Neural cell (in vitro differentiated cells): ENCODE results near the gene TMEM101. TPM values are rescaled to one million over a fixed set of nuclear protein-coding genes. Genes with fewer than 3 reads are reported as not detected.

Experiments used
- H2AFZ ChIP-seq: fragments of 200-600, 300-800 bp; sonication (generic), shearing (Covaris generic); 2 replicates; pipeline ENCODE4 v1.6.0; 2014; ENCODE audit warnings: low read depth, mild to moderate bottlenecking, antibody characterized with exemption, low read length, moderate library complexity
- H3F3A ChIP-seq: fragments of 200-600 bp; shearing (Covaris generic); 2 replicates; pipeline ENCODE4 v1.6.1; 2016; ENCODE audit warnings: mild to moderate bottlenecking, moderate library complexity, mixed read lengths, antibody characterized with exemption, low read length; ENCODE audit not compliant: insufficient read depth, poor library complexity, severe bottlenecking
- H3K27ac ChIP-seq: fragments of 200-600, 300-800 bp; sonication (generic), shearing (Covaris generic); 2 replicates; pipeline ENCODE4 v1.5.1; 2014; ENCODE audit warnings: mild to moderate bottlenecking, low read length, moderate library complexity
- H3K27me3 ChIP-seq: fragments of 300-800, 200-600 bp; sonication (generic), shearing (Covaris generic); 2 replicates; pipeline ENCODE4 v1.6.0; 2014; ENCODE audit warnings: mild to moderate bottlenecking, low read depth, low read length, moderate library complexity; ENCODE audit not compliant: insufficient read depth
- H3K36me3 ChIP-seq: fragments of 300-800, 200-600 bp; sonication (generic), shearing (Covaris generic); 2 replicates; pipeline ENCODE4 v1.5.1; 2014; ENCODE audit warnings: mild to moderate bottlenecking, antibody characterized with exemption, low read length, moderate library complexity; ENCODE audit not compliant: insufficient read depth
- H3K4me2 ChIP-seq: fragments of 300-800, 200-600 bp; sonication (generic), shearing (Covaris generic); 2 replicates; pipeline ENCODE4 v1.6.0; 2014; ENCODE audit warnings: mild to moderate bottlenecking, low read length
- H3K4me3 ChIP-seq: fragments of 300-800, 200-600 bp; sonication (generic), shearing (Covaris generic); 2 replicates; pipeline ENCODE4 v1.5.1; 2014; ENCODE audit warnings: mild to moderate bottlenecking, low read length, moderate library complexity
- H3K79me2 ChIP-seq: fragments of 200-600 bp; shearing (Covaris generic); replicated peaks from 2 replicates; pipeline ENCODE4 v1.6.0; 2014; ENCODE audit warnings: mild to moderate bottlenecking, low read length, moderate library complexity; ENCODE audit not compliant: insufficient read depth
- H3K9ac ChIP-seq: fragments of 300-800, 200-600 bp; sonication (generic), shearing (Covaris generic); 2 replicates; pipeline ENCODE4 v1.6.1; 2016; ENCODE audit warnings: mild to moderate bottlenecking, low read length, mixed read lengths
- H3K9me2 ChIP-seq: fragments of 200-600 bp; shearing (Covaris generic); 2 replicates; pipeline ENCODE4 v1.6.1; 2016; ENCODE audit warnings: mild to moderate bottlenecking, low read length, mixed read lengths; ENCODE audit not compliant: insufficient read depth
- H3K9me3 ChIP-seq: fragments of 200-600, 300-800 bp; sonication (generic), shearing (Covaris generic); 2 replicates; pipeline ENCODE4 v1.6.1; 2016; ENCODE audit warnings: mild to moderate bottlenecking, mixed run types, low read length, moderate library complexity, mixed read lengths
- H4K20me1 ChIP-seq: fragments of 200-600 bp; shearing (Covaris generic); 2 replicates; pipeline ENCODE4 v1.6.1; 2016; ENCODE audit warnings: mild to moderate bottlenecking, mixed run types; ENCODE audit not compliant: insufficient read depth
- EP300 ChIP-seq: fragments of 450-650 bp; conservative IDR thresholded peaks from 2 replicates; pipeline ENCODE4 v1.6.1; 2014; ENCODE audit warnings: antibody characterized with exemption, mild to moderate bottlenecking, moderate library complexity; ENCODE audit not compliant: poor library complexity, severe bottlenecking
- EZH2 ChIP-seq: fragments of 200-600, 300-800 bp; shearing (Covaris generic), sonication (generic); IDR thresholded peaks from 2 replicates; pipeline ENCODE4 v1.6.1; 2014; ENCODE audit warnings: antibody characterized with exemption, low read length, borderline replicate concordance, mild to moderate bottlenecking; ENCODE audit not compliant: insufficient read depth, poor library complexity, severe bottlenecking
- MXI1 ChIP-seq: fragments of 450-650 bp; conservative IDR thresholded peaks from 2 replicates; pipeline ENCODE4 v1.6.1; 2014; ENCODE audit warnings: antibody characterized with exemption, mild to moderate bottlenecking; ENCODE audit not compliant: poor library complexity, severe bottlenecking
- POLR2AphosphoS5 ChIP-seq: IDR thresholded peaks from 2 replicates; pipeline ENCODE4 v1.6.1; 2012
- RAD21 ChIP-seq: fragments of 450-650 bp; conservative IDR thresholded peaks from 2 replicates; pipeline ENCODE4 v1.6.1; 2014; ENCODE audit warnings: antibody characterized with exemption, mild to moderate bottlenecking, moderate library complexity
- SMC3 ChIP-seq: fragments of 450-650 bp; conservative IDR thresholded peaks from 2 replicates; pipeline ENCODE4 v1.6.1; 2014; ENCODE audit warnings: antibody characterized with exemption, mild to moderate bottlenecking, moderate library complexity; ENCODE audit not compliant: poor library complexity
- TAF1 ChIP-seq: IDR thresholded peaks from 2 replicates; pipeline ENCODE4 v1.6.1; 2012; ENCODE audit warnings: low read depth
- polyA plus RNA-seq: library from polyadenylated mRNA; depleted of rRNA; stranded (reverse); fragments of >200 nt; gene quantifications from 2 replicates; pipeline ENCODE4 v1.2.3, GENCODE V29; 2014
- TF ChIP-seq, protein P1 (sequence below): fragments of 450-650 bp; IDR thresholded peaks from 2 replicates; pipeline ENCODE4 v1.5.1; 2014; ENCODE audit warnings: antibody characterized with exemption, mild to moderate bottlenecking, moderate library complexity; ENCODE audit not compliant: poor library complexity, severe bottlenecking
- TF ChIP-seq, protein P2 (sequence below): IDR thresholded peaks from 2 replicates; pipeline ENCODE4 v1.6.1; 2012; ENCODE audit warnings: borderline replicate concordance

Gene TMEM101
- polyA plus RNA-seq, 1 donor from 2014 or later, result 59.3 TPM

GRCh38 chr17:44062871-44063270 is 48.1 kb upstream of the TMEM101 start:
- Histone ChIP-seq H3K27ac (no peak overlapping the region), H3K4me2 (no peak overlapping the region), H3K36me3 (no peaks in the 10 kb centered on the region), H2AFZ (no peak overlapping the region), H3K4me3 (no peak overlapping the region), H3F3A (no peaks in the 10 kb centered on the region), H3K9ac (no peak overlapping the region), H3K9me2 (no peaks in the 10 kb centered on the region), H4K20me1 (no peaks in the 10 kb centered on the region), H3K9me3 (no peaks in the 10 kb centered on the region), H3K27me3 (no peaks in the 10 kb centered on the region), H3K79me2 (peaks cover 55% of the 10 kb centered on the region)
- TF ChIP-seq POLR2AphosphoS5 (no peak), RAD21 (no peak), EZH2 (no peak), TAF1 (no peak), MXI1 (no peak), EP300 (no peak)
- TF ChIP-seq, protein P1, sequence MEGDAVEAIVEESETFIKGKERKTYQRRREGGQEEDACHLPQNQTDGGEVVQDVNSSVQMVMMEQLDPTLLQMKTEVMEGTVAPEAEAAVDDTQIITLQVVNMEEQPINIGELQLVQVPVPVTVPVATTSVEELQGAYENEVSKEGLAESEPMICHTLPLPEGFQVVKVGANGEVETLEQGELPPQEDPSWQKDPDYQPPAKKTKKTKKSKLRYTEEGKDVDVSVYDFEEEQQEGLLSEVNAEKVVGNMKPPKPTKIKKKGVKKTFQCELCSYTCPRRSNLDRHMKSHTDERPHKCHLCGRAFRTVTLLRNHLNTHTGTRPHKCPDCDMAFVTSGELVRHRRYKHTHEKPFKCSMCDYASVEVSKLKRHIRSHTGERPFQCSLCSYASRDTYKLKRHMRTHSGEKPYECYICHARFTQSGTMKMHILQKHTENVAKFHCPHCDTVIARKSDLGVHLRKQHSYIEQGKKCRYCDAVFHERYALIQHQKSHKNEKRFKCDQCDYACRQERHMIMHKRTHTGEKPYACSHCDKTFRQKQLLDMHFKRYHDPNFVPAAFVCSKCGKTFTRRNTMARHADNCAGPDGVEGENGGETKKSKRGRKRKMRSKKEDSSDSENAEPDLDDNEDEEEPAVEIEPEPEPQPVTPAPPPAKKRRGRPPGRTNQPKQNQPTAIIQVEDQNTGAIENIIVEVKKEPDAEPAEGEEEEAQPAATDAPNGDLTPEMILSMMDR, result no peak

DNA sequence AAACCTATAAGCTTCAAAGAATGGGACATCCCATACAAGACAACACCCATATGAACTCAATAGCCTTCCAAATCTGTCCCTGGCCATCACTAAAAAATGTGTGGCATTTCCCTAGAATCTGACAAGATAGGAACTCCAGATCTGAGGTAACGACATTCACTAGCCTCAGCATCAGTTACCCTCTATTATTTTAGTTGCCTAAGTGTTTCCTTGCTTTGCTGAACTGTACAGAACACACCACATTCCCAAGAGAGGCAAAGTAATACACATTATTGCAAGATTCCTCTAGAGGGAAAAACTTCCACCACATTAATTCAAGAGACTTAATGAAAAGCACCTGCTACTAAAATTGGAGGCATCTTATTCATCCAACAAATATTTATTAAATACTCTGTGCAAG is 46.7 kb upstream of the TMEM101 start:
- no peaks in the 10 kb centered on the region for H3K9me3 ChIP-seq
- no peaks in the 10 kb centered on the region for H3K36me3 ChIP-seq
- H3K27me3 ChIP-seq, result no peaks in the 10 kb centered on the region
- H3K79me2 ChIP-seq, result peaks cover 55% of the 10 kb centered on the region
- H3K9ac ChIP-seq, result no peak overlapping the region
- no peaks in the 10 kb centered on the region for H4K20me1 ChIP-seq
- no peak overlapping the region for H3K27ac ChIP-seq
- H2AFZ ChIP-seq, result no peak overlapping the region
- H3K9me2 ChIP-seq, result no peaks in the 10 kb centered on the region
- H3F3A ChIP-seq, result no peaks in the 10 kb centered on the region
- TF ChIP-seq POLR2AphosphoS5 (no peak), RAD21 (no peak), MXI1 (no peak), EZH2 (no peak), SMC3 (no peak), TAF1 (no peak), EP300 (no peak)
- TF ChIP-seq, protein P1, result no peak
- TF ChIP-seq, protein P2, sequence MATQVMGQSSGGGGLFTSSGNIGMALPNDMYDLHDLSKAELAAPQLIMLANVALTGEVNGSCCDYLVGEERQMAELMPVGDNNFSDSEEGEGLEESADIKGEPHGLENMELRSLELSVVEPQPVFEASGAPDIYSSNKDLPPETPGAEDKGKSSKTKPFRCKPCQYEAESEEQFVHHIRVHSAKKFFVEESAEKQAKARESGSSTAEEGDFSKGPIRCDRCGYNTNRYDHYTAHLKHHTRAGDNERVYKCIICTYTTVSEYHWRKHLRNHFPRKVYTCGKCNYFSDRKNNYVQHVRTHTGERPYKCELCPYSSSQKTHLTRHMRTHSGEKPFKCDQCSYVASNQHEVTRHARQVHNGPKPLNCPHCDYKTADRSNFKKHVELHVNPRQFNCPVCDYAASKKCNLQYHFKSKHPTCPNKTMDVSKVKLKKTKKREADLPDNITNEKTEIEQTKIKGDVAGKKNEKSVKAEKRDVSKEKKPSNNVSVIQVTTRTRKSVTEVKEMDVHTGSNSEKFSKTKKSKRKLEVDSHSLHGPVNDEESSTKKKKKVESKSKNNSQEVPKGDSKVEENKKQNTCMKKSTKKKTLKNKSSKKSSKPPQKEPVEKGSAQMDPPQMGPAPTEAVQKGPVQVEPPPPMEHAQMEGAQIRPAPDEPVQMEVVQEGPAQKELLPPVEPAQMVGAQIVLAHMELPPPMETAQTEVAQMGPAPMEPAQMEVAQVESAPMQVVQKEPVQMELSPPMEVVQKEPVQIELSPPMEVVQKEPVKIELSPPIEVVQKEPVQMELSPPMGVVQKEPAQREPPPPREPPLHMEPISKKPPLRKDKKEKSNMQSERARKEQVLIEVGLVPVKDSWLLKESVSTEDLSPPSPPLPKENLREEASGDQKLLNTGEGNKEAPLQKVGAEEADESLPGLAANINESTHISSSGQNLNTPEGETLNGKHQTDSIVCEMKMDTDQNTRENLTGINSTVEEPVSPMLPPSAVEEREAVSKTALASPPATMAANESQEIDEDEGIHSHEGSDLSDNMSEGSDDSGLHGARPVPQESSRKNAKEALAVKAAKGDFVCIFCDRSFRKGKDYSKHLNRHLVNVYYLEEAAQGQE, result no peak
- H3K4me3 ChIP-seq, result no peak overlapping the region
- no peak overlapping the region for H3K4me2 ChIP-seq
